Measurements from ENCODE around the gene CFAP210.

CFAP210 gene

GRCh38 chr2:169673106-169673505, 21.1 kb downstream of the CFAP210 start:
- no peak for TF ChIP-seq POLR2AphosphoS5 (IDR thresholded peaks at IDR 0.05; ENCODE audit: low read depth, low read length)

- TF ChIP-seq REST (IDR thresholded peaks at IDR 0.05; ENCODE audit: insufficient read depth in 1 of 2, low read depth in 2 of 2, low read length in 2 of 2) (no peak), SIN3A (IDR thresholded peaks at IDR 0.05; ENCODE audit: borderline replicate concordance, insufficient read depth, low read length) (no peak), TAF1 (IDR thresholded peaks at IDR 0.05; ENCODE audit: borderline replicate concordance, insufficient read depth, low read length) (no peak)
Observed at GRCh38 chr2:169672406-169672805, 21.8 kb downstream of the CFAP210 start.

DNA sequence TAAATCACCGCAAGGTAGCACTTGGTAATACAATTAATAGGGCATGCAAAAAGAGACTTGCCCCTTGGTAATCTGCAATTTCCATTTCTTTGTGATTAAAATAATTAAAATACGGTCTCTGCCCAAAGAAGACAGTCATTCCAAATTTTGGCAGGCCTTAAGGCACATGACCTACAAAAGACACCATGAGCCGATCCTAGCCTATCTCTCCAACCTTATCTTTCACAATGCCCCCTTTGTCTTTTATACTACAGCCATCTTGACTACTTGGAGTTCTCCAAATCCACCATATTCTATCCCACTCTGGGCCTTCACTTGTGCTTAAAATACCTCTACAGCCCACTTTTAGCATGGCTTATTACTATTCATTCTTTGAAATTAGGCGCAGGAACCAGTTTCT, 23.3 kb downstream of the CFAP210 start:
- TF ChIP-seq FOXP2 (optimal IDR thresholded peaks at IDR 0.05; ENCODE audit: borderline replicate concordance, extremely low read depth, extremely low read length, insufficient read depth) (no peak), TAF1 (IDR thresholded peaks at IDR 0.05; ENCODE audit: borderline replicate concordance, insufficient read depth, low read length) (no peak), REST (IDR thresholded peaks at IDR 0.05; ENCODE audit: insufficient read depth in 1 of 2, low read depth in 2 of 2, low read length in 2 of 2) (no peak), POLR2AphosphoS5 (IDR thresholded peaks at IDR 0.05; ENCODE audit: low read depth, low read length) (no peak), SIN3A (IDR thresholded peaks at IDR 0.05; ENCODE audit: borderline replicate concordance, insufficient read depth, low read length) (no peak)

GRCh38 chr2:169670215-169670651, 24.0 kb downstream of the CFAP210 start:
- no peak for TF ChIP-seq FOXP2 (optimal IDR thresholded peaks at IDR 0.05; ENCODE audit: borderline replicate concordance, extremely low read depth, extremely low read length, insufficient read depth)

GRCh38 chr2:169667583-169667982, 26.6 kb downstream of the CFAP210 start:
- TF ChIP-seq REST (IDR thresholded peaks at IDR 0.05; ENCODE audit: insufficient read depth in 1 of 2, low read depth in 2 of 2, low read length in 2 of 2): no peak
- TF ChIP-seq TAF1 (IDR thresholded peaks at IDR 0.05; ENCODE audit: borderline replicate concordance, insufficient read depth, low read length): no peak
- TF ChIP-seq SIN3A (IDR thresholded peaks at IDR 0.05; ENCODE audit: borderline replicate concordance, insufficient read depth, low read length): no peak
- no peak for TF ChIP-seq POLR2AphosphoS5 (IDR thresholded peaks at IDR 0.05; ENCODE audit: low read depth, low read length)
- no peak for TF ChIP-seq FOXP2 (optimal IDR thresholded peaks at IDR 0.05; ENCODE audit: borderline replicate concordance, extremely low read depth, extremely low read length, insufficient read depth)

DNA sequence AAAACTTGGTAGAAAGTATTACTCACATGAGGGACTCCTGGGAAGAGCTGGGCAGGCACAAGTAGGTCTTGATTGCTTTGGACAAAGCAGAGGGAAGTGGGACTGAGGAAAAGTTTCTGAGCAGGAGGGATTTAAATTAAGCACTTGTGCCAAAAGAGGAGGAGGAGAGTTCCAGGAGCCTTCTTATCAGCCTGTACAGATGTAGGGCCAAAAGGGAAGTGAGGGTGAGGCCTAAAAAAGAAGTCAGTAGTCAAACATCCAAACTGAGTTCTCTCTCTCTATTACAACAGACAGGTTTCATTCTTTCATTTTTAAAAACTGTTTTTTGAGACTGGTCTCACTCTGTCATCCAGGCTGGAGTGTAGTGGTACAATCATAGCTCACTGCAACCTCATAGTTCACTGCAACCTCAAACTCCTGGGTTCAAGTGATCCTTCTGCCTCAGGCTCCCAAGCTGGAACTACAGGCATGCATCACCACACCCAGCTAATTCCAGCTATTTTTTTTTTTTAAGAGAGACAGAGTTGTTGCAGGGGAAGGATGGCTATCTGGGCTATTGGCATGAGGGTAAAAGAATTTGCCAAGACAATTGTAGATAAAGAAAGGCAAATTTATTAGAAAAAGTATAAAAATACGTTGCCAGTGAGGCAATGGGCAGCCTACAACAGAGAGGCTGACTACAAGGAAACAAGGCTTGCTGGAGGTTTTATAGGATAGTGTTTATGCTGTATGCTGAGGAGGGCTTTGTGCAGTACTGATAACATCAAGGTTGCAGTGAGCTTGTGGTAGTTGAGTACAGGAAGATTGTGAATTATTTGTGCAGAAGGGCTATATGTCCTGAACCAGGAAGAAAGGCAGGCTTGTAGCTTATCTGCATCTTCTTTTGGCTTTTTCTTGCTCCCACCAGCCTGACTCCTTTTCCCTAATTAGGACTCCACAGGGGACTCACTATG, 29.0 kb downstream of the CFAP210 start:
- no peak for TF ChIP-seq FOXP2 (optimal IDR thresholded peaks at IDR 0.05; ENCODE audit: borderline replicate concordance, extremely low read depth, extremely low read length, insufficient read depth)
- no peak for TF ChIP-seq TAF1 (IDR thresholded peaks at IDR 0.05; ENCODE audit: borderline replicate concordance, insufficient read depth, low read length)
- TF ChIP-seq SIN3A (IDR thresholded peaks at IDR 0.05; ENCODE audit: borderline replicate concordance, insufficient read depth, low read length): no peak
- TF ChIP-seq POLR2AphosphoS5 (IDR thresholded peaks at IDR 0.05; ENCODE audit: low read depth, low read length): no peak
- no peak for TF ChIP-seq REST (IDR thresholded peaks at IDR 0.05; ENCODE audit: insufficient read depth in 1 of 2, low read depth in 2 of 2, low read length in 2 of 2)
